CD4-positive, alpha-beta T cell treated with Interleukin-6 at 100 ng/mL for 8 hours (primary cell): Measurements from ENCODE around the gene PLA2G2D.

ENCODE experiments used
- DNase-seq: peaks from one replicate; pipeline ENCODE4 v3.0.0-alpha.2; 2020; ENCODE audit warnings: mixed read lengths, low spot score

PLA2G2D gene

GRCh38 chr1:20119347-20119746, at the start of gene PLA2G2D:
PLA2G2D (minus strand) TSS chr1:20119536; CDS start chr1:20119498, 38 bp downstream.
- no peak for DNase-seq

- no peak for DNase-seq
These were observed 49.5 kb upstream of the PLA2G2D start for GRCh38 chr1:20168564-20169491.

DNA sequence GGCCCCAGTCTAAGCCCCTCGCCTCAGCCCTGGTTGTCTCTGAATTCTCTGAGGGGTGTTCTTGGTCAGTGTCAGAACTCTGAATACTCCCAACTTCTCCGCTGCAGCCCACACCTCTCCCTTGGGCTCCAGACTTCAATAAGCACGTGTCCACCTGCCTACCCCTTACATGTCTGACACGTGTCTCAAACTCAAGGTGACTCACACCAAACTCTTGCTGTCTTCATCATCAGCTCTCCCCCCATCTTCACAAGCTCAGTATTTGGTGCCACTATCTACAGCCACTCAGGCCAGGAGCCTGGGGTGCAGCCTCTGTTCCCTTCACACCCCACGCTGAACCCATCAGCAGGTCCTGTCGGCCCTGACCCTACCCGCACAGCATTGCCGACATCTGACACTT, 47.8 kb upstream of the PLA2G2D start:
- DNase-seq: no peak

DNA sequence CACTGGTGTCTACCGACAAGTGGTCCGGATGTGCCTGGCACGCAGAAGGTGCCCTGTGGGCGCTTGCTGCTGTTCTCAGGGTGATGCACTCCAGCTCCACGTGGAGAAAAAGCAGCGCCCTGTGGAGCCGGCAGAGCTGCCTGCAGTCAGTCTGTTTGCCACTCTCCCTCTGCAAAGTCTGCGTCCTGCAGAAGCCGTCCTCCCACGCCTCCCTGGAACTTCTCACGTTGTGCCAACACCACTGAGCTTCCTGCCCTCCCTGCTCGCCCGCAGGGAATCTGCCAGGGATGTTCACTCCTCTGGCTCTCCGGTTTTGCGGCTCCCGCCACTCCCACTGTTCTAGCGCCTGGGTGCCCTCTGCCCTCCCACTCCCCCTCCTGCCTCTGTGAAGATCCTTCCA, 46.7 kb upstream of the PLA2G2D start:
- no peak for DNase-seq

GRCh38 chr1:20165522-20165951, 46.2 kb upstream of the PLA2G2D start:
- no peak for DNase-seq

GRCh38 chr1:20164694-20165202, 45.4 kb upstream of the PLA2G2D start:
- DNase-seq: no peak

DNA sequence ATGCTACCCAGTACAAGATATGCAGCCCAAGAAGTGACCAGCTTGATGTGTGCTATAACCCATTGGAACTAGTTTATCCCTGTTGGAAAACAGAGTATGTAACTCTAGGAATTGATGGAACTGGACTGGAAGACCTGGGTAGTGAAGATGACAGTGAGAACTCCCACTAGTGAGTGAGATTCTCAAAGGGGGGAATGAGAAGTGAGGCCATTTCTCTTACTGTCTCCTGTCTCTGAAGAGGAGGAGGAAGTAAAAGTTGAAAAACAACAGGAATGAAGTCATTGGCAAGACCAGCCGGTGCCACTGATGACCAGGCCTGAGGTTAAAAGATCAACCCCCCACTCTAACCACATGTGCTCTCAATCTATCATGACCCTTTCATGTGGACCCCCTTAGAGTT, 40.7 kb upstream of the PLA2G2D start:
- DNase-seq: no peak

DNA sequence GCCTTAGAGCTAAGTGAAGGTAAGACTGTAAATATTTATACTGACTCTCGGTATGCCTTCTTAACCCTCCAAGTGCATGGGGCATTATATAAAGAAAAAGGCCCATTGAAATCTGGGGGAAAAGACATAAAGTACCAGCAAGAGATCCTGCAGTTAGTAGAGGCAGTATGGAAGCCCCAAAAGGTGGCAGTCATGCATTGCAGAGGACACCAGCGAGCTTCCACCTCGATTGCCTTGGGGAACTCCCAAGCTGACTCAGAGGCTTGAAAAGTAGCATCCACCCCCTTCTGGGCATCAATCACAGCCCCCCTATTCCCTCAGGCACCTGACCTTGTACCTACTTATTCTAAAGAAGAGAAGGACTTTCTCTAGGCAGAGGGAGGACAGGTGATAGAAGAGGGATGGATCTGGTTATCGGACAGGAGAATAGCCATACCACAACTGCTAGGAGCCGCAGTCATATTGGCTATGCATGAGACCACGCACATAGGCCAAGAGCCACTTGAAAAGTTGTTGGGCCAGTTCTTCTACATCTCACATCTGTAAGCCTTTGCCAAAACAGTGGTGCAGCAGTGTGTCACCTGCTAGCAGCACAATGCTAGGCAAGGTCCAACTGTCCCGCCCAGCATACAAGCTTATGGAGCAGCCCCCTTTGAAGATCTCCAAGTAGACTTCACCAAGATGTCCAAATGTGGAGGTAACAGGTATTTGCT, 39.2 kb upstream of the PLA2G2D start:
- no peak for DNase-seq

DNA sequence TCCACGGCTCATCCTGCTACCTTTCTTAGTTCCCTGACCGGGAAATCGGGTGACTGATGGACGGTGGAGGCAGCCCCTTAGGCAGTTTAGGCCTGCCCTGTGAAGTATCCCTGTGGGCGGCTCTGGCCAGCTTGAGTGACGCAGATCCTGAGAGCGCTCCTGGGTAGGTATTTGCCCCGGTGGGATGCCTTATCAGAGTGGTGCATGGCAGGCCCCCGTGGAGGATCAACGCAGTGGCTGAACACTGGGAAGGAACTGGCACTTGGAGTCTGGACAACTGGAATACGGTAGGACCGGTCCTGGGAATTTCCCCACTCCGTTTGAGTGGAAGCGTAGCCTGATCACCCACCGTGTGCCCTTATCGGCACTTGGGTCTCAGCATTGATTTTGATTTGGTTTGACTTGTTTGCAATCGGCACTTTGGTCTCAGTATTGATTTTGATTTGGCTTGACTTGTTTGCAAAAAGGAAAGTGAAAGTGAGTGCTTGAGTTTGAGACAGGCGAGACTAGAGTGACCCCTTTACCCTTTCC, 35.0 kb upstream of the PLA2G2D start:
- no peak for DNase-seq

- no peak for DNase-seq
These were observed 33.7 kb upstream of the PLA2G2D start for GRCh38 chr1:20153000-20153418.

DNA sequence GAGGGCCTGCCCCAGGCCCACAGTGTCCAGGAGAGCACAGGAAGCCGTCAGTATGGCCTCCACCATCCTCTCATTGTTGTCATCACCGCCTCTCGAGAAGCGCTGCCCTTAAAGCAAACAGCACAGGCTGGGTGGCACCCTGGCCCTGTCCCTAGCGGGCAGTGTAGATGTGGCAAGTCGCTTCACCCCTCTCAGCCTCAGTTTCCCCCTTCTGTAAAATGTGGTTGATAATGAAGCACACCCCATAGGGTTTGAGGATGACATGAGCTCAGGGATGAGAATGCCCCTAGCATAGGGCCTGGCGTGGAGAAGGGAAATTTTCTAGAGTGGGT, 33.2 kb upstream of the PLA2G2D start:
- no peak for DNase-seq

- DNase-seq: peak; percentile 72
These were observed 32.7 kb upstream of the PLA2G2D start for GRCh38 chr1:20151906-20152598.

- no peak for DNase-seq
These were observed 31.6 kb upstream of the PLA2G2D start for GRCh38 chr1:20150969-20151368.

DNA sequence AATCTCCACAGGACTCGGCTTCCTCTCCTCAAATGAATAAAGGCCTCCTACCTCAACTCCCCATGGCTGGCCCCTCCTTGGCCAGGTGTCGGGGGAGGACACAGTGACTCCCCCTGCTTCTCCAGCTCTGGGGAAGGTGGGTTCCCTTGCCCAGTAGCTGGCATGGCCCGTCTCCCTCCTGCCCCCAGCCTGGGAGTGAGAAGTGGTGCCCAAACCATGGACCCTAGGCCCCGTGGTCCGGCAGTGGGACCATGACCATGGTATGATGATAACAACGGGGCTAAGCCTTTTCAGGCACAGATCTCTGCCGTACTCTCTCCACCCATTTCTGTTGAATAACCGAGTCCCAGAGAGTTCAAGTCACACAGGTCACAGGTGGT, 31.0 kb upstream of the PLA2G2D start:
- no peak for DNase-seq

DNA sequence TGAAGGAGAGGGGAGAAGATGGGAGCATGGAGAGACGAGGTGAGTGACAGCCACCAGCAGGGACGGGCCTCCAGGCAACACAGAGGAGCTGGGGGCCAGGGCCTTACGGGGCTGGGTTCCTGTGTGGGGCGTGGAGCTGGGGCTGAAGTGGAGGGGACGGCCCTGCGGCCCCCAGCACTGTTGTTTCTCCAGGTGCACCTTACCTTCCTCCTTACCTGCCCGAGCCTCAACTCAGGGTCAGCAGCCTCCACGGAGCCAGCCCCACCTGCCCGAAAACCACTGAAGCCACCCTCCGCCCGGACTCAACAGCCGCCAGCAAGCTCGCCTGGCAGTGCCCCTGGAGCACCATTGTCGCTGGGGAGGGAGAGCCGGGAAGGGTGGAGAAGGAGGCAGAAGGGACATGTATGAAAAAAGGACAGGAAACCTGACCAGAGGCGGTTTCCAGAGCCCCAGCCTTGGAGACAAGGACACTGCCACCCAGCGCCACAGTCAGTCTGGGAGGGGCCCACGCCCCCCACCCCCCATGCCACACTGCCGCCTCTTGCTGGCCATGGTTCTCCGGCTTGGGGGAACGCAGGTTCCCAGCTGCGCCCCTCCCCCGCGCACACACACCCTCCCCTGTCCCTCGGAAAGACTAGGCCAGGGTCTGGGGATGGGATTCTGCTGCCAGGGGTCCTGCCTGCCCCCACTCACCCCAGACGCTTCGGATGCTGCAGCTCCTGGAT, 30.4 kb upstream of the PLA2G2D start:
- no peak for DNase-seq

DNA sequence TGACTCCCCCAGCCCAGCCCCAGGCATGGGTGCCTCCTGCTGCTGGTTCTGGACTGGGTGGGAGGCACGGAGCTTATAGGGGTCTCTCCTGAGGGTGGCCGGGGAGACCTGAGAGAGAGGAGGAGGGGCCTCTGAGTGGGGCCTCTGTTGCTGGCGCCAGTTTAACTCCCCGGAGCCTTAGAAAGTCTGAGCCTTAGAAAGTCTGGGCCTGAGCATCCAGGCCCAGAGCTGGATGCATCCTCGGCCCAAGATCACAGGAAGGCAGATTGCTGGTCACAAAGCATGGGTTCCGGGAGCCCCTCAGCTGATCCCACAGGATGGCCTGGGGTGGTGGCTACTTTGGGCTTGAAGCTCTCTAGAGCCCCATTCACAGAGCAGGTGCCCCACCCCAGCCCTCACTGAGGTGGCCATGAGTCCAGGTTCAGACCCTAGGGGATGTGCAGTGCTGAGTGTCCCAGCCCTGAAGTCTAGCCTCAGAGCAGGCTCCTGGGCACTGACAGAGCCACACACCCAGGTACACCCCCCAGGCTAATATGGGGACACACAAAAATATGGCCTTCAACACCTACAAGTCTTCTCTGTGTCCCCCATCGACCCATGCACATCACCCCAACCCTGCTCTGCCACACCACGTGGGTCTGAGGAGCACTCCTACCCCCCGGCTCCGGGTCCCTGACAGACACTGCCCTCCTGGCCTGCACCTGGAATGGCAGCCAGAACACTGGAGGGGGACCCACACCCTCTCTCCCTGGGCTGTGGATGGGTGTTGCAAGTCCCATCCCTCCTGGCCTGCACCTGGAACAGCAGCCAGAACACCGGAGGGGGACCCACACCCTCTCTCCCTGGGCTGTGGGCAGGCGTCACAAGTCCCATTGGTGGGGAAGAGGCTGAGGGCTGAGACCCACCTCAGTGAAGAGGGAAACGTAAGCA, 29.5 kb upstream of the PLA2G2D start:
- no peak for DNase-seq

DNA sequence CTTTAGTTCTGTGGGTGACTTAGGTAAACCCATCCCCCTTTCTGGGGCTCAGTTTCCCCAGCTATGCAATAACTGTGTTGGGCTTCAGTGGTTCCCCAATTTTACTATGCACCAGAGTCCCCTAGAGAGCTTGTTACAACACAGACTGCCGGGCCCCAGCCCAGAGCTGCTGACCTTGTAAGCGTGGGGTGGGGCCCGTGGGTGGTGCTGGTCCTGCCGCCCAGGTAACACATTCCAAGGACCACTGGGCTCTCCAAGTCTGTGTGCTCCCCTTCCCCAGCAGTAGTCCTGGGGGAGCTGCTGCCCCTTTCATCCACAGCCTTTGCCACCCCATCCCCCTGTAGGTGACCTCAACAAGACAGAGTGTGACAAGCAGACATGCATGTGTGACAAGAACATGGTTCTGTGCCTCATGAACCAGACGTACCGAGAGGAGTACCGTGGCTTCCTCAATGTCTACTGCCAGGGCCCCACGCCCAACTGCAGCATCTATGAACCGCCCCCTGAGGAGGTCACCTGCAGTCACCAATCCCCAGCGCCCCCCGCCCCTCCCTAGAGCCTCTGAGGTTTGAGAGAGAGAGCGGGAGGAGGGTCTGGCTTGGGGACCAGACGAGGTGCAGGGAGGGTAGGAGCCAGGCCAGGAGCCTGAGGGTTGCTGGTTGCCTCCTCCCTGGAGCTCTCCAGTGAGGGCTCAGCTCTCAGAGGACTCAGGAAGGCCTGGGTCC, 28.7 kb upstream of the PLA2G2D start:
- DNase-seq: no peak

DNA sequence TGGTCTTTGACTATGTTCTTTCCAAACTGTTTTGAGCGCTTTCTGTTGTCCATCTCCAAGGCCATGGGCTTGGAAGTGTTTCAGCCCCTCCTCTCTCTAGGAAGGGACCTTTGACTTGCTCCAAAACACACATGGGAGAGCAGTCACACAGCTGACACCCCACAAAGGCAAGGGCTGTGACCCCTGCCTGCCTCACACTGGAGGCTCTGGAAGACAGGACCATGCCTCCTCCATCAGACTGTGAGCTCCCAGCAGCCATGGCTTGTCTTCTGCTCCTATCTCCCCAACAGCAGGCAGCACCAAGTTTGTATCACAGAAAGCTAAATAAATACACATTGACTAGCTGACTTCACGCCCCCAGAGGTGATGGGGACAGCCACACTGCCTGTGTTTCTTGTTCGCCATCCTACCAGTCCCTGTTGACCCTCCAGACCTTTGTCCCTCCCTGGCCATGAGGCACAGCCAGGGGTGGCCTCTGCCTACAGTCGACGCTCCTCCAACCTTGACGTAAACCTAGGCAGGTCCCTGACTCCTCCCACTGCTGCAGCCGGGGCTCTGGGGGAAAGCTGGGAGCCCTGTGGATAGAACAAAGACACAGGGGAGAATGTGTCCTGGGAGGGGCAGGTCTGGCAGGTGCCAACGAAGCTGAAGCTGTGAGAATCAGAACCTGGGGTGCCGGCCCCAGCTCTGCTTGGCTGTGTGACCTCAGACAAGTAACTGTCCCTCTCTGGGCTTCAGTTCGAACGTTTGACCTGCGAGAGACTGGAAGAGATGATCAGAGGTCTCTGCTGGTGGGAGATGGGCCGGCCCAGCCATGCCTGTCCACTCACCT, 24.6 kb upstream of the PLA2G2D start:
- DNase-seq: no peak

DNA sequence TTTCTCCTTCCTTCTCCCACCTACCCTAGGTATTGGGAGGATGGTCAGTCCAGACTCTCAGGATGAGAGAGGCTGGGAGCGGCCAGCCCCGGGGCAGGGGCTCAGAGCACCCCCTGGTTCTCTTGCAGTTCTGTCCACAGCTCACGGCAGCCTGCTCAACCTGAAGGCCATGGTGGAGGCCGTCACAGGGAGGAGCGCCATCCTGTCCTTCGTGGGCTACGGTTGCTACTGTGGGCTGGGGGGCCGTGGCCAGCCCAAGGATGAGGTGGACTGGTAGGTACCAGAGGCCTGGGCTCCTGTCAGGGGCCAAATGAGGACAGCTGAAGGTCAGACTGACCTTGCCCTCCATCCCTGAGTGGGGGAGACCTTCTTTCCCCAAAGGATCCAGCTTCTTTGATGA, 24.0 kb upstream of the PLA2G2D start:
- no peak for DNase-seq
